Uterus (tissue), 4 donors: ENCODE measurements around the gene TROAP. TPM values are rescaled to one million over a fixed set of nuclear protein-coding genes. Genes with fewer than 3 reads are reported as not detected.

Source experiments
- DNase-seq, 2 donors: peaks; one replicate each; pipeline ENCODE4 v3.0.0-alpha.2; 2019 to 2020
- H3K27ac ChIP-seq, 2 donors: fragments of 200-600 bp; sonication (generic); 1 replicate in 1 of 2; 2 replicates in 1 of 2; pipeline ENCODE4 v1.5.1; 2016 to 2018
- H3K27me3 ChIP-seq, 2 donors: fragments of 200-600 bp; sonication (generic); one replicate each; pipeline ENCODE4 v1.5.1; 2018 to 2019; ENCODE audit warnings: control low read depth in 1 of 2
- H3K36me3 ChIP-seq, 2 donors: fragments of 200-600 bp; sonication (generic); one replicate each; pipeline ENCODE4 v1.5.1; 2019; ENCODE audit warnings: control low read depth in 1 of 2
- H3K4me1 ChIP-seq, 2 donors: fragments of 200-600 bp; sonication (generic); one replicate each; pipeline ENCODE4 v1.5.1; 2018 to 2019; ENCODE audit warnings: control low read depth in 1 of 2
- H3K4me3 ChIP-seq, 2 donors: fragments of 200-600 bp; sonication (generic); 1 replicate in 1 of 2; 2 replicates in 1 of 2; pipeline ENCODE4 v1.5.1; 2018 to 2019; ENCODE audit warnings: mild to moderate bottlenecking in 1 of 2
- H3K9me3 ChIP-seq, 2 donors: fragments of 200-600 bp; sonication (generic); one replicate each; pipeline ENCODE4 v1.5.1; 2019; ENCODE audit warnings: control low read depth in 1 of 2
- CTCF ChIP-seq, 4 experiments: fragments of 200-600 bp in 2 of 4; fragments of 450-650 bp in 2 of 4; sonication (generic) in 2 of 4; IDR thresholded peaks; one replicate each; pipeline ENCODE4 v1.5.1; 2016 to 2019; ENCODE audit warnings: antibody characterized with exemption in 4 of 4, mild to moderate bottlenecking in 2 of 4, moderate library complexity in 1 of 4
- POLR2A ChIP-seq, 2 donors: fragments of 450-650 bp; IDR thresholded peaks; one replicate each; pipeline ENCODE4 v1.6.1; 2016; ENCODE audit warnings: antibody characterized with exemption in 2 of 2, mild to moderate bottlenecking in 1 of 2, moderate library complexity in 1 of 2
- intact Hi-C: fragments of 100-400 bp; cut with DNase I; formaldehyde crosslinking; loops from one replicate; pipeline ENCODE4 v1.15.1; 2023; ENCODE audit warnings: low total_unique reads
- total RNA-seq, 4 donors: library from RNA; depleted of rRNA in 3 of 4; stranded (reverse); fragments of >200 nt in 3 of 4; gene quantifications; one replicate each; pipeline versions ENCODE4 v1.1.0 to v1.2.4, GENCODE V29; 2014 to 2023
- donor health status: DM: yes; HTN: yes; CAD: no.

TROAP gene
- total RNA-seq, 4 donors from 2014 or later, result 1.8 to 10.2 TPM; not detected in 2

DNA sequence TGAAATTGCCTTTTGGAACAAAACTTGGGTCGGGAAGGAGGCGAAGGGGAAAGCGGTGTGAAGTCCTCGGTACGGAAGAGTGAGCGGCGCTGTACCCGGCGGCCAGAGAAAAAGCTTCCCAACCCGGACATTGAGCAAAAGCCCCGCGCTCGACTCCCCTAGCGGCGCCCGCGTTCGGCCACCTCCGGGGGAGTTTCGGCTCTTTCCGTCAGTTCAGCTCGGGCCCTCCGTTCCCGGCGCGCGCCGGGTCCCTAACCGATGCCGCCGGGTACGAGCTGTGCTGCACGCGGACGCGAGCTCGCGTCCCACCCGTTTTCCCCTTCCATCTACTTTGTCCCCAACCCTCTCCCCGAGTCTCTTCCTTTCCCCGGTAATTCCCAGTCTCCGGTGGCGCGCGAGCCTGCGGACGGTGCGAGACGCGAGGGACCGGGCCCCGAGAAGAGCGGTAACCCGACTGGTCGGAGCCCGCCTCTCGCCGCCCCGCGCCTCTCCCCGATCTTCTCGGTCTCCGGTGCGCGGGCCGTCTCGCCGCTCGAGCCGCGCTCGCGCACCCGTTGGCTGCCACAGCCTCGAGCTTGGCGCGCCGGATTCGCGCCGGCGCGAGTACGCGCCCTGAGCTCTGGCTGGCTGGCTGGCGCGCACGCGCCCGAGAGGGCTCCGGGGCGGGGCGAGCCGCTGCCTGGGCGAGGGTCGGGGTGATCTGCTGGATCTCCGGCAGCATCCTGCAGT, 43.8 kb downstream of the TROAP start:
- H3K9me3 ChIP-seq, result no peaks in the 10 kb centered on the region
- intact Hi-C loops, result no loop called here
- peak; percentile 70 to 80 for TF ChIP-seq POLR2A (IDR thresholded peaks at IDR 0.05)
- TF ChIP-seq CTCF (IDR thresholded peaks at IDR 0.05), result peak; percentile 28 to 49 (median 36)

DNA sequence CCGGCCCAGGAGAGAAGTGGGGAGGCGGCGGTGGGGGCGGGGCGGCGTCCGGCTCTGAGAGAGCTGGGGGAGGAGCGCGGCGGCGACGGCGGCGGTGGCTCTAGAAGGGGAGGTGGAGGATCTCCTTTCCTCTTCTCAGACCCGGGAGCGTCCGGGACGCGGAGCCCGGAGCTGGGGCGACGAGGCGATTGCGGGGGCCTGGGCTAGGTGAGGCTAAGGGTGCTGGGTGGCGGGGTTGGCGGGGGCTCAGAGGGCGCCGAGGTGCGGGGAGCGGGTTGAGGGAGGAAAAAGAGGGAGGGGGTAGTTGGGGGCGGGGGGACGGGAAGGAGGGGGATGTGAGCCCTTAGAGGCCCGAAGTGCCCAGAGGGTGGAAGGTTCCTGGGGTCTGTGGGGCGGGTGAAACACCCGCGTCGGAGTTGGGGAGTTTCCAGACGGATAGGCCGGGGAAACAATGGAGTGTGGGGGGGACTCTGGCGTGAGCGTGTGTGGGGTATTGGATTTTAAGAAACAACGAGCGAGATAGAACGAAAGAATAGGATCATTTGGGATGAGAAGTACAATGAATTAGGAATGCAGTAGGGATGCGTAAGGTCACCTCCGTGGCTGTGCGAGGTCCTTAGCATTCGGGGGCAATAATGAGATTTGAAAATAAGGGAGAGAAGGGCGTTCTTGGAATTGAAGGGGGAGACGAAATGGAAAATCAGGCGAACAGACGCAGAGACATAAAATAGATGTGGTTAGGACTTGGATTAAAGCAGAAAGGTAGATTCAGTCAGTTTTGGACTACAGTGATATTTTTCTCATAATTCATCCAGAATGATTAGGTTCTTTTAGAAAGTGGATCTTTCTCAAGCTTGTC, 44.6 kb downstream of the TROAP start, which contains the start of gene SPATS2:
TSS of gene SPATS2 (plus strand) at position 82 of the 859 bp plus-strand sequence. CDS start 93,551 bp downstream, outside the sequence.
- Histone ChIP-seq H3K9me3 (no peaks in the 10 kb centered on the region), H3K27ac (peak within 1 kb of the TSS; percentile 96 to 99), H3K36me3 (no peaks in the 10 kb centered on the region), H3K4me3 (peak within 1 kb of the TSS; percentile 64 to 95), H3K4me1 (peaks cover 0 to 6% of the 10 kb centered on the region in 2 donors), H3K27me3 (no peaks in the 10 kb centered on the region)
- intact Hi-C loops, result no loop called here
- peak in 1 of 2 donors; percentile 94 for DNase-seq
- TF ChIP-seq CTCF (IDR thresholded peaks at IDR 0.05), result no peak
- peak in 1 of 2 donors; percentile 49 for TF ChIP-seq POLR2A (IDR thresholded peaks at IDR 0.05)

More for the DNA sequence above, 43.8 kb downstream of the TROAP start:
- DNase-seq, result peak; percentile 83 to 95
- H3K27me3 ChIP-seq, result no peaks in the 10 kb centered on the region
- H3K4me3 ChIP-seq, result peak overlapping the region; percentile 64 to 95
- H3K36me3 ChIP-seq, result no peaks in the 10 kb centered on the region
- H3K27ac ChIP-seq, result peak overlapping the region; percentile 96 to 99
- H3K4me1 ChIP-seq, result peaks cover 0 to 6% of the 10 kb centered on the region in 2 donors

- TF ChIP-seq CTCF (IDR thresholded peaks at IDR 0.05), result no peak
- TF ChIP-seq POLR2A (IDR thresholded peaks at IDR 0.05), result no peak
- Histone ChIP-seq H3K9me3 (no peaks in the 10 kb centered on the region), H3K27ac (peak overlapping the region; percentile 96 to 99), H3K4me3 (peak overlapping the region; percentile 64 to 95), H3K27me3 (no peaks in the 10 kb centered on the region), H3K4me1 (peaks cover 0 to 6% of the 10 kb centered on the region in 2 donors), H3K36me3 (no peaks in the 10 kb centered on the region)
- intact Hi-C loops, result no loop called here
- DNase-seq, result no peak
Measured at GRCh38 chr12:49368240-49368600, 45.2 kb downstream of the TROAP start.

- DNase-seq, result peak in 1 of 2 donors; percentile 27
- TF ChIP-seq POLR2A (IDR thresholded peaks at IDR 0.05), result no peak
- TF ChIP-seq CTCF (IDR thresholded peaks at IDR 0.05), result peak; percentile 21 to 49 (median 27)
- H3K4me1 ChIP-seq, result peaks cover 0 to 6% of the 10 kb centered on the region in 2 donors
- peak overlapping the region; percentile 7 to 50 for H3K27ac ChIP-seq
- no peaks in the 10 kb centered on the region for H3K27me3 ChIP-seq
- no peaks in the 10 kb centered on the region for H3K36me3 ChIP-seq
- H3K9me3 ChIP-seq, result no peaks in the 10 kb centered on the region
- intact Hi-C loops, result no loop called here
- no peak overlapping the region for H3K4me3 ChIP-seq
Measured at GRCh38 chr12:49369411-49370145, 46.5 kb downstream of the TROAP start.
